GM20431 (cell line): Measurements from ENCODE around the gene CLEC1B.
"Not testable (repeated sequence)": the region's sequence is repeated elsewhere in the genome, so short reads cannot be mapped to it uniquely, and the experiment has no call there.

Experiments
- in situ Hi-C: fragments of 300-500 bp; cut with MseI, MboI; formaldehyde crosslinking; loops from one replicate; pipeline ENCODE4 v1.15.0; 2020; ENCODE audit warnings: low sequenced_read_pairs; ENCODE audit not compliant: unreplicated experiment

The CLEC1B gene

DNA sequence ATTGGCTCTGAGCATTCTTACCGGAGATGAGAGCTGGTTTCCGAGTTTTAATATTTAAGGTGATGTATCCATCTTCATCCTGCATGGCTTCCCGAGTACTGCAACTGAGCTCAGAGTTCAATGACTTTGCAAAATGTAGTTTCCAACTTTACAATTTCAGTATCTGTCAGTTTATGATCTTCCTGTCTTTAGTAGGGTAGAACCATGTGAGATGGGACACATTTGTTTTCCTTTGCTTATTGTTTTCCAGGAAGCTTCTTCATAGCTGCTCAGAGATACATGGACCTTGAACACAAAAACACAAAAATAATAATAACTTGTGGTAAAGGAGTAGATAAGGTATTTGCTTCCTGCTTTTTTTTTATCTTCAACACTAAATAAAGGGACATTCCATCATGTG is at the start of gene CLEC1B:
TSS of gene CLEC1B (minus strand) at position 106 of the 400 bp plus-strand sequence. CDS start at position 85, 21 bp downstream.
- in situ Hi-C loops, result no loop called here

DNA sequence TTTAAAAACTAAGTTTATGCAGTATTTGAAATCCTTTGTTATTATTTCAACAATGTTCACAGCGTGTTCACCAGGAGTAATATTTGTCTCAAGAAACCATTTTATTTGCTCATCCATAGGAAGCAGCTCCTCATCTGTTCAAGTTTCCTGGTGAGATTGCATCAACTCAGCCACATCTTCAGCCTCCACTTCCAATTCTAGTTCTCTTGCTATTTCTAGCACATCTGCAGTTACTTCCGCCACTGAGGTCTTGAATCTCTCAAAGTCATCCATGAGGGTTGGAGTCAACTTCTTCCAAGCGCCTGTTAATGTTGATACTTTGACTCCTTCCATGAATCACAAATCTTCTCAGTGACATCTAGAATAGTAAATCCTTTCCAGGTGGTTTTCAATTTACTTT is 49.6 kb upstream of the CLEC1B start:
- in situ Hi-C loops, result no loop called here

GRCh38 chr12:10042167-10042566 is 43.2 kb upstream of the CLEC1B start:
- in situ Hi-C loops, result no loop called here

DNA sequence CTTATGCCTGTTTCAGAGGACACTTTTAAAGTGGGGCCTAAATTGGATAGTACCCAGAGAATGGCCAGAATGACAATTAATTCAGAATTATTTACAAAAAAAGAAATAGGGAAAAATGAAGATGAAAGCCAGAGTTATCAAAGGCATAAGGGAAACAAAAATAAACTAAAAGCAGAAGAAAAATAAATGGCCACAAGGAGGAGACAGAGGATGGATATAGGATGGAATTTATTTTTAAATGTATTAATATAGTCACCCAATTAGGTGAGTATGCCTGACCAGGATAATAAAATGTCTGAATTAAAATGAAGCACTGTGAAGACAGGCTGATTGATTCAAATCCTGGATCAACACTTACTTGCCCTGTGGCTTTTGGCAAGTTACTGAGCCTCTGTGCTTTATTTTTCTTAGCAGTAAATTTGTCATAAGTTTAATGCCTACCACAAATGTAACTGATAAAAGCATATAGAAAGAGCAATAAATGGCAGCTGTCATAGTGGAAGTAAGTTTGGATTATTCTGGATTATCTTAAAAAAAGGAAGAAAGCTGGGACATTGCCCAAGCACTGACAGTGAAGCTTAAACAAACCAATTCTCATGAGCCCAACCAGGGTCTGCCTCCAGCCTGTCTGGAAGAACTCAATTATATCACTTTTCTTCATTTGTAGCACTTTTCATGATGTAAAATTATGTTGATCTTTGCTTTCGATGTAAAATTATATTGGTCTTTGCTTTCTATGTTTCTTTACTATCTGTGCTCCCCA is 35.0 kb upstream of the CLEC1B start:
- in situ Hi-C loops, result loop anchor here (10.0 kb wide), 1 partner anchor 101 kb away; the partner anchor contains the start of gene CLEC7A

GRCh38 chr12:10031771-10032175 is 32.9 kb upstream of the CLEC1B start:
- in situ Hi-C loops, result loop anchor here (10.0 kb wide), 1 partner anchor 103 kb away; the partner anchor contains the start of gene CLEC7A

GRCh38 chr12:10031321-10031720 is 32.4 kb upstream of the CLEC1B start:
- in situ Hi-C loops, result loop anchor here (10.0 kb wide), 1 partner anchor 103 kb away; the partner anchor contains the start of gene CLEC7A

- in situ Hi-C loops, result loop anchor here (10.0 kb wide), 1 partner anchor 104 kb away; the partner anchor contains the start of gene CLEC7A
Measured at GRCh38 chr12:10030446-10030845, 31.5 kb upstream of the CLEC1B start, which contains the start of gene CLEC9A. TSS of gene CLEC9A (plus strand) at chr12:10030682. CDS start at chr12:10052688, 22,006 bp downstream.

- in situ Hi-C loops, result no loop called here
Measured at GRCh38 chr12:10027721-10028120, 28.8 kb upstream of the CLEC1B start.

- in situ Hi-C loops, result no loop called here
Measured at GRCh38 chr12:10027311-10027710, 28.4 kb upstream of the CLEC1B start.

DNA sequence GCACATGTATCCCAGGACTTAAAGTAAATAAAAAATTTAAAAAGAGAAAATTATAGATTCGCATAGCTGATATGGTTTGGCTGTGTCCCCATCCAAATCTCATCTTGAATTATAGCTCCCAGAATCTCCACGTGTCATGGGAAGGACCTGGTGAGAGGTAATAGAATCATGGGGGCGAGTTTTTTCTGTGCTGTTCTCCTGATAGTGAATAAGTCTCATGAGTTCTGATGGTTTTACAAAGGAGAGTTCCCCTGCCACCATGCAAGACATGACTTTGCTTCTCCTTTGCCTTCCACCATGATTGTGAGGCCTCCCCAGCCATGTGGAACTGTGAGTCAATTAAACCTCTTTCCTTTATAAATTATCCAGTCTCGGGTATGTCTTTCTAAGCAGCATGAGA is 27.7 kb upstream of the CLEC1B start:
- in situ Hi-C loops, result not testable (repeated sequence)

- in situ Hi-C loops, result no loop called here
Measured at GRCh38 chr12:10025236-10025635, 26.3 kb upstream of the CLEC1B start.

DNA sequence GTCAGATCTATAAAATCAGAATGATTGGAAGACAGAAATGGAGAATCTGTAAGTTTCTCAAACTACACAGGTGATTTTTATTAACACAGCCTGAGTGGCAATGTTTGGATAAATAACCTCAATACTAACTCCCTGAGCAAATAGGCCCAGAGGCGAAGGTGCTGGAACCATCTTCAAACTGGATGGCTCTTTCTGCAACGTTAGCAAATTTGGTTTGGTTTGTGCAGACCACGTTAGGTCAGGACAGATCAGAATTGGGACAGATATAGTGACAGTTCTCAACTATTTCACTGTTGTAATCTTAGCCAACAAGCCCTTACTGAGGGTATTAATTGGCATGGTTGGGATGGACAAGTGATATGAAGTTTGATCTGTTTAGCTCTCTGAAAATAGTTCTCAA is 22.4 kb upstream of the CLEC1B start:
- in situ Hi-C loops, result no loop called here

DNA sequence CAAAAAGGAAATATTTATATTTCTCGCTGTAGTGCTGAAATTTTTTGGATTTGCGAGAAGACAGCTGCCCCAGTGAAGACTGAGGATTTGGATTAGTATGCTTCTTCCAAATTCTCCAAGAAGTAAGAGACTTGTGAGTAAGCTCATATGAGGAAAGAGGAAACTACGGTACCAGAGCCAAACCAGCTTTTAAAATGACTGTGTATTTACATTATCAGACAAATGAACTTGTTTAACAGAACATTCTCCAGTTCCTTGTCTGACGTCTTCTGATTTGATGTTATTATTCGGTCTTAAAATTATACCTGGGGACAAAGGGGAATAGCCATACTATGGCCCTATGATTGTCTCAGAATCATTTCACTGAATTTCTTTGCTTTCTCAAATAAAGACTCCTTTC is 19.5 kb upstream of the CLEC1B start:
- in situ Hi-C loops, result no loop called here

GRCh38 chr12:10016881-10017280 is 18.0 kb upstream of the CLEC1B start:
- in situ Hi-C loops, result no loop called here

DNA sequence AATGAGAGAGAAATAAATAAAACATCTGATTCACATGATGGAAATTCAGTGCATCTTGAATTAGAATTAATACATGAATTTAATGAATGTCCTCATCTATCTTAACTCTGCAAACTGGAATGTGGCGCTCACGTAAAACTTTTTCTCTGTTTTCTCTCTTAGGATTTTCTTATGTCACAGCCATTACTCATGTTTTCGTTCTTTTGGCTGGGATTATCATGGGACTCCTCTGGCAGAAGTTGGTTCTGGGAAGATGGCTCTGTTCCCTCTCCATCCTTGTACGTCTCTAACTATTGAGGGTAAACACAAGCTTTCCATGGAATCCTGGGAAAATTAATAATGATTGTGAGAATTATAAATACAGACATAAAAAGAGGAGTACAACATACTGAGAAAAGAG is 16.5 kb upstream of the CLEC1B start:
- in situ Hi-C loops, result no loop called here

- in situ Hi-C loops, result no loop called here
Measured at GRCh38 chr12:10012630-10013330, 13.9 kb upstream of the CLEC1B start.

GRCh38 chr12:10001171-10001776 is 2.4 kb upstream of the CLEC1B start:
- in situ Hi-C loops, result no loop called here

DNA sequence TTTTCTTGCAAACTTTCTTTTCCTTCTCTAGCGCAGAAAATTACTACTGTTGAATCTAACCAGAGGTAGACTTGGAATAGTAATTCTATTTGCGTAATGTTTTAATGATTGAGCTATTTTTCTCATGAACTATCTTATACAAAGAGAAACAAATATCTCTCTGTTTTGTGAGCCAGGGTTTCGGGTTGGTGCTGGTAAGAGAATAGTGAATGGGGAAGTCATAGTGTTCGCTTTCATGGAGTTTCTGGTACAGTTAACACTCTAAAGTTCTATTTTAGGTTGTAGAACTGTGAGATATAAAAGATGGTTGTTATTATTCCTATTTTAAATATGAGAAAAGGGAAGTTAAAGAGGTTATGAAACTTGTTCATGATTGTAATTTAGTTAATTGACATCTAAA is 6.6 kb downstream of the CLEC1B start:
- in situ Hi-C loops, result no loop called here

DNA sequence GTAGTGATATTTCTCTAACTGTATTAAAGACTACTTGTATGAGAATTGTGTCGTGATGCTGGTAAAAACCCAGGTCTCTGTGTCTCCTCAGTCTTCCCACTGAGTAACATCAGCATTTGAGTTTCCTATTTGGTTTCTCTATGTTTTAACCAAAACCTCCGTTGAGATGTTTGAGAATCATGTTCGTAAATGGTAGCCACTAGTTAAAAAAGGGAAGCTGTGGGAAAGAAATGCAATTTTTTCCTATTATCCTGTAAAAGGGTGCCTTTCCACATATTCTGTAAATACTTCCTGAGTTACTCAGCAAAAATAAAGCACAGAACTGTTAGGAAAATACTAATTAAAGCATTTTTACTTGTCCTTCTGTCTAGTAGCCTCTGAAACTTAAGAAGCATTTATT is 7.0 kb downstream of the CLEC1B start:
- in situ Hi-C loops, result no loop called here

DNA sequence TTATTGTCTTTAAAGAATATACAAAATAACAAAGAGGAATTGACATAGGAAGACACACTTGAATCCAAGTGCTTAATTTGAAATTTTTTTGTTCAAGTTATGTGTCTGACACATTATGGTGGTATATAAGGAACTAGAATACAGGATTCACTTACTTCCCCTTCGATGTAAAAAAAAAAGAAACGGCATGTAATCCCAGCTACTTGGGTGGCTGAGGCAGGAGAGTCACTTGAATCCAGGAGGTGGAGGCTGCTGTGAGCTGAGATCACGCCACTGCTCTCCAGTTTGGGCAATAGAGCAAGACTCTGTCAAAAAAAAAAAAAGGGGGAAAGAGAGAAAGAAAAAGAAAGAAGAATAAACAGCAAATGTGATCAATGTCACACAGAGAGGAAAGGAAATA is 18.8 kb downstream of the CLEC1B start:
- in situ Hi-C loops, result no loop called here

DNA sequence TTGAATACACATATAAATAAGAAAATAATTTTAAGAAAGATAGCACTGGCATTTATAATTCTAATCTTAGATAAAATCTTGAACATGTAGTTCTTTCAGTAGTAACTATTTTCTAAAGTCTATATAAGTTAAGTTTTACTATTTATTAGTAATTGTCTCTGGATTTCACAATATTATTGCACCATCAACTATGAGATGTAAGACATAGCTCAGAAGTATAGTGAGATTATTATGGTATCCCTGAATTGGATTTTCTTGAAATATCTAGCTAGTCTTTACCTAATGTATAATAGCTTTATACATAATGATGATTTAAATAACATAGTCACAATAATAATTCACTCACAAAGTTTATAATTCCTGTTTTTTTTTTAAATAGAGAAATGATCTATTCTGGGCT is 21.0 kb downstream of the CLEC1B start:
- in situ Hi-C loops, result no loop called here
